ENCODE measurements around the gene KLF16. TPM values are rescaled to one million over a fixed set of nuclear protein-coding genes. Genes with fewer than 3 reads are reported as not detected.
A peak's percentile ranks its signal among the peaks of the same experiment; 100 is the strongest.

The KLF16 gene
- total RNA-seq, 1 experiment from 2014 or later, result 32.3 TPM

DNA sequence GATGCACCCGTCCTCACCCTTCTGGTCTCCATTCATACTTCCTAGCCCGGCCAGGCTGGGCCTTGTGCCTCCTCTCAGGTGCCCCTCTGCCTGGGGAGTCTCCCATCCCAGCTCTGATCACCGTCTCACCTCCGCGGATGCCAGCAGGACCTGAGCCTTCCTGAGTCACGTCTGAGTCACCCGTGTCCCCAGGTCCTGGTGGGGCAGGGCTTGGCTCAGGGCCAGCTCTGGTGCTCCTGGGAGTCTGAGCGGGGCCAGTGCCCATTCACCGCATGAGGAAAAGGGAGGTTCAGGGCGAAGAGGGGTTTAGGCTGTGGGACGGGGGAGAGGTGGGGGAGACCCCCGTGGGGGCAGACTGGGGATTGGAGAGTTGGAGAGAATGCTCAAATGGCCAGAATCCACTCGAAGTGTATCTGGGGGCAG is 51.9 kb downstream of the KLF16 start:
- TF ChIP-seq, protein P1, sequence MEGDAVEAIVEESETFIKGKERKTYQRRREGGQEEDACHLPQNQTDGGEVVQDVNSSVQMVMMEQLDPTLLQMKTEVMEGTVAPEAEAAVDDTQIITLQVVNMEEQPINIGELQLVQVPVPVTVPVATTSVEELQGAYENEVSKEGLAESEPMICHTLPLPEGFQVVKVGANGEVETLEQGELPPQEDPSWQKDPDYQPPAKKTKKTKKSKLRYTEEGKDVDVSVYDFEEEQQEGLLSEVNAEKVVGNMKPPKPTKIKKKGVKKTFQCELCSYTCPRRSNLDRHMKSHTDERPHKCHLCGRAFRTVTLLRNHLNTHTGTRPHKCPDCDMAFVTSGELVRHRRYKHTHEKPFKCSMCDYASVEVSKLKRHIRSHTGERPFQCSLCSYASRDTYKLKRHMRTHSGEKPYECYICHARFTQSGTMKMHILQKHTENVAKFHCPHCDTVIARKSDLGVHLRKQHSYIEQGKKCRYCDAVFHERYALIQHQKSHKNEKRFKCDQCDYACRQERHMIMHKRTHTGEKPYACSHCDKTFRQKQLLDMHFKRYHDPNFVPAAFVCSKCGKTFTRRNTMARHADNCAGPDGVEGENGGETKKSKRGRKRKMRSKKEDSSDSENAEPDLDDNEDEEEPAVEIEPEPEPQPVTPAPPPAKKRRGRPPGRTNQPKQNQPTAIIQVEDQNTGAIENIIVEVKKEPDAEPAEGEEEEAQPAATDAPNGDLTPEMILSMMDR (IDR thresholded peaks at IDR 0.05; ENCODE audit: unreplicated experiment), result no peak
- H3K4me3 Mint-ChIP-seq (ENCODE audit: low read depth, unreplicated experiment), result peak overlapping the region; percentile 89
- peaks cover 31% of the 10 kb centered on the region for H3K36me3 Mint-ChIP-seq (ENCODE audit: insufficient read depth, unreplicated experiment)
- no TSS peak for BruUV-seq (replicated peaks)
- intact Hi-C loops (cut with micrococcal nuclease; ENCODE audit: unreplicated experiment), result no loop called here
- no peaks in the 10 kb centered on the region for H3K27me3 Mint-ChIP-seq (ENCODE audit: unreplicated experiment)
- peaks cover 23% of the 10 kb centered on the region for H3K4me1 Mint-ChIP-seq (ENCODE audit: low read depth, unreplicated experiment)
- peak overlapping the region; percentile 83 for H3K27ac Mint-ChIP-seq (ENCODE audit: unreplicated experiment)
- no peaks in the 10 kb centered on the region for H3K9me3 Mint-ChIP-seq (ENCODE audit: low read depth, unreplicated experiment)
- CTCF ChIA-PET, result interaction anchor here (0.7 to 1.0 kb wide), 3 partner anchors 17 to 290 kb away, joined by 3 to 5 read pairs (median 3); partner anchors contain the start of gene TCF3
- peak; percentile 89 for DNase-seq

DNA sequence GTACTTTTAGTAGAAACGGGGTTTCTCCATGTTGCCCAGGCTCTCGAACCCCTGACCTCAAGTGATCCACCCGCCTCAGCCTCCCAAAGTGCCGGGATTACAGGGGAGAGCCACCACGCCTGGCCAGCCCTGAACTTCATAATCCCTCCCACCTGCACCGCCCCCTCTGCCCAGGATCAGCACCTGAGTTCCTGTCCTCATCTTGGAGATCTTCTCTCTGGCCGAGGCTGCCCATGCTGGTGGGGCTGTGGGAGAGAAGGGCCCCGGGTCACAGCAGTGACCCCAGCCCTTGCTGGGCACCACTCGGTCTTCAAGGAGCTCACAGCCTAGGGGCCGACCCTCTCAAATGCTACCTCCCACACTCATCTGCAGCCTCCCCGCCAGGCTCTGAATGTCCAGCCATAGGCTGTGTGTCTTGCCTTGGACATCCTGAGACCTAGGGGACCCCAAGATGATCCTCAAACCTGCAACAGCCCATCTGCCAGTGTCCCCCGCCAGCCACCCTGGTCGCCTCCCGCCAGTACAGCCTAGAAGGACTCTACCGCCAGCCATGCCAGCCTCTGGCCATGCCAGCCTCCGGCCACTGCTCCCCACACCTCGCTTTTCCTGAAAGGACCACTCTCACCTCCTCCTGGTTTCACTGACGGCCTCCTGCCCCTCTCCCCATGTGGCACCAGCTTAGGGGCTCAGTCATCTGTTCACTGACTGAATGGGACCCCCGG is 52.8 kb downstream of the KLF16 start:
- TF ChIP-seq, protein P1 (IDR thresholded peaks at IDR 0.05; ENCODE audit: unreplicated experiment), result no peak
- H3K9me3 Mint-ChIP-seq (ENCODE audit: low read depth, unreplicated experiment), result no peaks in the 10 kb centered on the region
- no peak for DNase-seq
- no peaks in the 10 kb centered on the region for H3K27me3 Mint-ChIP-seq (ENCODE audit: unreplicated experiment)
- H3K36me3 Mint-ChIP-seq (ENCODE audit: insufficient read depth, unreplicated experiment), result peaks cover 31% of the 10 kb centered on the region
- H3K4me3 Mint-ChIP-seq (ENCODE audit: low read depth, unreplicated experiment), result no peak overlapping the region
- intact Hi-C loops (cut with micrococcal nuclease; ENCODE audit: unreplicated experiment), result no loop called here
- CTCF ChIA-PET, result interaction anchor here (1.0 kb wide), 1 partner anchor 158 kb away, joined by 3 read pairs; the partner anchor contains the start of gene TCF3
- H3K27ac Mint-ChIP-seq (ENCODE audit: unreplicated experiment), result no peak overlapping the region
- BruUV-seq (replicated peaks), result no TSS peak
- peaks cover 23% of the 10 kb centered on the region for H3K4me1 Mint-ChIP-seq (ENCODE audit: low read depth, unreplicated experiment)

DNA sequence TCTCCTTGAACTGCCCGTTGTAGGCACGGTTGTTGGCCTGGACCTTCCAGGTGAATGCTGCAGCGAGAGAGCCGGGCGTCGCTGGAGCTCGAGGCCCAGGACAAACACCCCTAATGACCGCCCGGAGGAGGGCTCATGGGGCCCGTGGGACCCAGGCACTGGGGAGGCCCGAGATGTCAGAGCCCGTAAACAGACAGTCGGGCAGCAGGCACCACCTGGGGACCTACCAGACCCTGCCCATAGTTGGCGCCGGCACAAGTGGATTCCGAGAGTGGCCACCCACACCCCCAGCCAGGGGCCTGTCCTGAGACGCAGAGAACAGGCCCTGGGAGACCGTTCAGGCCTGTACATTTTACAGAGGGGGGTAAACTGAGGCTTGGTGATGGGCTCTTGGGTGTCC is 53.7 kb downstream of the KLF16 start:
- Mint-ChIP-seq H3K36me3 (ENCODE audit: insufficient read depth, unreplicated experiment) (peaks cover 27% of the 10 kb centered on the region), H3K27ac (ENCODE audit: unreplicated experiment) (no peak overlapping the region), H3K27me3 (ENCODE audit: unreplicated experiment) (no peaks in the 10 kb centered on the region), H3K9me3 (ENCODE audit: low read depth, unreplicated experiment) (no peaks in the 10 kb centered on the region), H3K4me3 (ENCODE audit: low read depth, unreplicated experiment) (no peak overlapping the region), H3K4me1 (ENCODE audit: low read depth, unreplicated experiment) (peaks cover 23% of the 10 kb centered on the region)
- CTCF ChIA-PET, result no interaction called here
- no TSS peak for BruUV-seq (replicated peaks)
- no peak for DNase-seq
- TF ChIP-seq, protein P1 (IDR thresholded peaks at IDR 0.05; ENCODE audit: unreplicated experiment), result no peak
- intact Hi-C loops (cut with micrococcal nuclease; ENCODE audit: unreplicated experiment), result no loop called here

DNA sequence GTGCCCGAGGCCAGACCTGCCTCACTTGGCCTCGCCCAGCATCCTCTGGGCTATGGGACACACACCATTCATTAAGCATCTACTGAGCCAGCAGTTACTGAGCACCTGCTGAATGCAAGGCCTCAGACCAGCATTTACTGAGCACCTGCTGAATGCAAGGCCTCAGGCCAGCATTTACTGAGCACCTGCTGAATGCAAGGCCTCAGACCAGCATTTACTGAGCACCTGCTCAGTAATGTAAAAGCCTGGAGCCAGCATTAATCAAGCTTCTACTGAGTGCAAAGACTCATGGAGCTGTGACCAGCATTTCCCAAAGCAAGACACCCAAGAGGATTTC is 55.0 kb downstream of the KLF16 start:
- intact Hi-C loops (cut with micrococcal nuclease; ENCODE audit: unreplicated experiment), result no loop called here
- Mint-ChIP-seq H3K4me3 (ENCODE audit: low read depth, unreplicated experiment) (no peak overlapping the region), H3K4me1 (ENCODE audit: low read depth, unreplicated experiment) (peaks cover 23% of the 10 kb centered on the region), H3K27ac (ENCODE audit: unreplicated experiment) (no peak overlapping the region), H3K9me3 (ENCODE audit: low read depth, unreplicated experiment) (no peaks in the 10 kb centered on the region), H3K27me3 (ENCODE audit: unreplicated experiment) (no peaks in the 10 kb centered on the region), H3K36me3 (ENCODE audit: insufficient read depth, unreplicated experiment) (peaks cover 23% of the 10 kb centered on the region)
- BruUV-seq (replicated peaks), result no TSS peak
- TF ChIP-seq, protein P1 (IDR thresholded peaks at IDR 0.05; ENCODE audit: unreplicated experiment), result no peak
- no peak for DNase-seq
- CTCF ChIA-PET, result no interaction called here
